ENCODE results near the gene RPSA. TPM values are rescaled to one million over a fixed set of nuclear protein-coding genes. Genes with fewer than 3 reads are reported as not detected.

RPSA gene
- total and polyA plus RNA-seq, 2 donors from 2014 or later = 806 to 1,249 TPM

DNA sequence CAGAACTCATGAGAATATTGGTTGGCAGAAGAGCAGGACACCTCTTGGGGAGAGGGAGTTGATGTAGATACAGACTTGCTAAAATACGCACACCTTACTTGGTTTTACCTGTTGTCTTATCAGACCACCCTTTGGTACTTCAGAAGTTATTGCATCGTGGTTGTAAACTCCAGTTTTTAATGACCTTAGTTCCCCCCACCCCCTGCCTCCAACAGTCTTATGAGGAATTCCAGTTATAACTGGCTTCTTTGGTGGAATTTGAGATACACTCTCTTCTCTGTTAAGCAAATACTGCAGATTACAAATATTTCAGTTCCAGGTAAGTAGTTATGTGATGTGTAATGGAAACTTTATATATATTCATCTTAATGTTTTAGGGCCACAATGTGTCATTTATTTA lies 18.4 kb upstream of the RPSA start:
- Histone ChIP-seq H3K9ac (ENCODE audit: low read length in 3 of 3) (no peak overlapping the region), H3K36me3 (ENCODE audit: control insufficient read depth in 2 of 3, insufficient read depth in 3 of 3, low read length in 3 of 3) (peaks cover 4 to 25% (median 14%) of the 10 kb centered on the region in 3 donors), H3K4me1 (ENCODE audit: control insufficient read depth in 2 of 3, insufficient read depth in 2 of 3, low read depth in 1 of 3, low read length in 3 of 3) (peaks cover 0 to 10% (median 8%) of the 10 kb centered on the region in 3 donors), H3K27ac (ENCODE audit: low read depth in 2 of 2, low read length in 2 of 2) (no peak overlapping the region), H3K4me3 (ENCODE audit: low read length in 3 of 3) (no peak overlapping the region), H3K27me3 (ENCODE audit: control insufficient read depth, insufficient read depth, low read length) (no peaks in the 10 kb centered on the region), H3K9me3 (ENCODE audit: control insufficient read depth in 2 of 3, insufficient read depth in 1 of 3, low read length in 3 of 3) (no peaks in the 10 kb centered on the region)
- DNase-seq (no peak), FAIRE-seq (no peak)
- intact Hi-C loops (cut with DNase I) = no loop called here
- TF ChIP-seq, protein P1, sequence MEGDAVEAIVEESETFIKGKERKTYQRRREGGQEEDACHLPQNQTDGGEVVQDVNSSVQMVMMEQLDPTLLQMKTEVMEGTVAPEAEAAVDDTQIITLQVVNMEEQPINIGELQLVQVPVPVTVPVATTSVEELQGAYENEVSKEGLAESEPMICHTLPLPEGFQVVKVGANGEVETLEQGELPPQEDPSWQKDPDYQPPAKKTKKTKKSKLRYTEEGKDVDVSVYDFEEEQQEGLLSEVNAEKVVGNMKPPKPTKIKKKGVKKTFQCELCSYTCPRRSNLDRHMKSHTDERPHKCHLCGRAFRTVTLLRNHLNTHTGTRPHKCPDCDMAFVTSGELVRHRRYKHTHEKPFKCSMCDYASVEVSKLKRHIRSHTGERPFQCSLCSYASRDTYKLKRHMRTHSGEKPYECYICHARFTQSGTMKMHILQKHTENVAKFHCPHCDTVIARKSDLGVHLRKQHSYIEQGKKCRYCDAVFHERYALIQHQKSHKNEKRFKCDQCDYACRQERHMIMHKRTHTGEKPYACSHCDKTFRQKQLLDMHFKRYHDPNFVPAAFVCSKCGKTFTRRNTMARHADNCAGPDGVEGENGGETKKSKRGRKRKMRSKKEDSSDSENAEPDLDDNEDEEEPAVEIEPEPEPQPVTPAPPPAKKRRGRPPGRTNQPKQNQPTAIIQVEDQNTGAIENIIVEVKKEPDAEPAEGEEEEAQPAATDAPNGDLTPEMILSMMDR (IDR thresholded peaks at IDR 0.05; ENCODE audit: borderline replicate concordance, extremely low read depth, insufficient read depth) = no peak

DNA sequence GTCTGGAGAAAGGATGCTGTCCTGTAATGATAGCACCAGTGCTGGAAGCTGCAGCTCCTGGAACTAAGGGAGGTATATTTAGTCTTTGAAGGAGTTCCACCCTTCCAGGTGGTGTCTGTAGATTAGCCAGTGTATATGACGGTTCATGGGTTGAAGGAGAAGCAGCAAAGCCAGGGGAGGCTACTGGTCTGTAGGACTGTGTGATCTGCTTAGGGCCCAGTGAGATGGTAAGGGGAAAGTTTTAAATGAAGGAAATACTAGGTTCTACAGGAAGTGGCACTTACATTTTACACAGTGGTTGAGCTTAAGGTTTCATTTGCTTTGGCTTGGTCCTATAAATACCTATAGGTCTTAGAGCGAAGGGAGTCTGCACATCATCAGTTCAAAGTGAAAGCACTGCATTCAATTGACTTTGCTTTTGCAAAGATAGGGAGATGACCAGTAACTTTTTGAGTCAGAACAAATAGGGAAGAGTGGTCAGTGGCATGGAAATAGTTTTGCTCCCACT lies 17.7 kb upstream of the RPSA start:
- Histone ChIP-seq H3K9me3 (ENCODE audit: control insufficient read depth in 2 of 3, insufficient read depth in 1 of 3, low read length in 3 of 3) (no peaks in the 10 kb centered on the region), H3K27ac (ENCODE audit: low read depth in 2 of 2, low read length in 2 of 2) (no peak overlapping the region), H3K4me1 (ENCODE audit: control insufficient read depth in 2 of 3, insufficient read depth in 2 of 3, low read depth in 1 of 3, low read length in 3 of 3) (peaks cover 0 to 10% (median 8%) of the 10 kb centered on the region in 3 donors), H3K36me3 (ENCODE audit: control insufficient read depth in 2 of 3, insufficient read depth in 3 of 3, low read length in 3 of 3) (peaks cover 6 to 31% (median 18%) of the 10 kb centered on the region in 3 donors), H3K4me3 (ENCODE audit: low read length in 3 of 3) (no peak overlapping the region), H3K9ac (ENCODE audit: low read length in 3 of 3) (no peak overlapping the region), H3K27me3 (ENCODE audit: control insufficient read depth, insufficient read depth, low read length) (no peaks in the 10 kb centered on the region)
- DNase-seq = no peak
- FAIRE-seq = no peak
- intact Hi-C loops (cut with DNase I) = no loop called here
- TF ChIP-seq, protein P1 (IDR thresholded peaks at IDR 0.05; ENCODE audit: borderline replicate concordance, extremely low read depth, insufficient read depth) = no peak

DNA sequence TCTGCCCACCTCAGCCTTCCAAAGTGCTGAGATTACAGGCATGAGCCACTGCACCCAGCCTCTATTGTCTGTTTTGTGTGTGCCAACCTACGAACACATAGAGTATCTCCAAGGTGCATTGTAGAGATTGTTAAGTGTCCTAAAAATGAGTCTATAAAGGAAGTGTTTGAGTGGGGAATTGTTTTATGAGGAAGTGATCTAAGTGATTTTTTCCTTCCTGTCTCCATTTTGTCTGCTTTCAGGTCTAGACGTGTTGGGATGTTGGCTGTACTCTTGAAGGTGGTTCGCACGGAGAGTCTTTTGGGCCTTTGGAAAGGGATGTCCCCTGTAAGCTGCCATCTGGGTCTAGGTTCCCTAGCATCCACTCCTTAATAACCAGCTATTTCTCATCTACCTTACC lies 16.3 kb upstream of the RPSA start:
- H3K4me3 ChIP-seq (ENCODE audit: low read length in 3 of 3) = no peak overlapping the region
- TF ChIP-seq, protein P1 (IDR thresholded peaks at IDR 0.05; ENCODE audit: borderline replicate concordance, extremely low read depth, insufficient read depth) = no peak
- no peak for FAIRE-seq
- peaks cover 8 to 44% (median 27%) of the 10 kb centered on the region in 3 donors for H3K36me3 ChIP-seq (ENCODE audit: control insufficient read depth in 2 of 3, insufficient read depth in 3 of 3, low read length in 3 of 3)
- no peaks in the 10 kb centered on the region for H3K27me3 ChIP-seq (ENCODE audit: control insufficient read depth, insufficient read depth, low read length)
- peaks cover 0 to 10% (median 4%) of the 10 kb centered on the region in 3 donors for H3K4me1 ChIP-seq (ENCODE audit: control insufficient read depth in 2 of 3, insufficient read depth in 2 of 3, low read depth in 1 of 3, low read length in 3 of 3)
- DNase-seq = no peak
- intact Hi-C loops (cut with DNase I) = no loop called here
- no peak overlapping the region for H3K9ac ChIP-seq (ENCODE audit: low read length in 3 of 3)
- no peak overlapping the region for H3K27ac ChIP-seq (ENCODE audit: low read depth in 2 of 2, low read length in 2 of 2)
- H3K9me3 ChIP-seq (ENCODE audit: control insufficient read depth in 2 of 3, insufficient read depth in 1 of 3, low read length in 3 of 3) = no peaks in the 10 kb centered on the region

DNA sequence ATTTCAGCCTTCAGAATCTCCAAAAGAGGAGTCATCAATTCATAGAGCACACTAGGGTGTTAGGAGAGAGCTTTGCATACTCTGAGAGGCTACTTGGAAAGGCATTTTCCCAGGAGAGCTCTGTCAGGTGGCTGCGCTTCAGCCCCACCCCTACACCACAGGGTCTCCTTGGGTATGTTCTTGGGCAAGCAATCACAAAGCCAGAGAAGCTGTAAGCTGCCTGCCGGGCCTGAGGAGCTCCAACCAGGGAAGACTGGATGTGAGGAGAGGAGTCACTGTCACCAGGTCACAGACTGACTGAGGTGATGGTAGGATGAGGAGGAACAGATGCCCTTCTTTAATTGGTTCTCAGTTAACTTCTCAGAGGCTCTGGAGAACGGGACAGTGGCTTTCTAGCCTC lies 9.8 kb upstream of the RPSA start:
- Histone ChIP-seq H3K36me3 (ENCODE audit: control insufficient read depth in 2 of 3, insufficient read depth in 3 of 3, low read length in 3 of 3) (peaks cover 6 to 45% (median 27%) of the 10 kb centered on the region in 3 donors), H3K4me1 (ENCODE audit: control insufficient read depth in 2 of 3, insufficient read depth in 2 of 3, low read depth in 1 of 3, low read length in 3 of 3) (no peaks in the 10 kb centered on the region), H3K27me3 (ENCODE audit: control insufficient read depth, insufficient read depth, low read length) (no peaks in the 10 kb centered on the region), H3K9me3 (ENCODE audit: control insufficient read depth in 2 of 3, insufficient read depth in 1 of 3, low read length in 3 of 3) (no peaks in the 10 kb centered on the region), H3K9ac (ENCODE audit: low read length in 3 of 3) (no peak overlapping the region), H3K4me3 (ENCODE audit: low read length in 3 of 3) (no peak overlapping the region), H3K27ac (ENCODE audit: low read depth in 2 of 2, low read length in 2 of 2) (no peak overlapping the region)
- FAIRE-seq (no peak), DNase-seq (no peak)
- intact Hi-C loops (cut with DNase I) = no loop called here
- TF ChIP-seq, protein P1 (IDR thresholded peaks at IDR 0.05; ENCODE audit: borderline replicate concordance, extremely low read depth, insufficient read depth) = no peak

Measured in kidney (tissue), 14 donors.